Ishikawa (cell line): Measurements from ENCODE around the gene HS6ST1.

Experiments
- NFIC ChIP-seq: IDR thresholded peaks from 2 replicates; pipeline ENCODE4 v1.6.1; 2012
- TAF1 ChIP-seq: IDR thresholded peaks from 2 replicates; pipeline ENCODE4 v1.6.1; 2012; ENCODE audit warnings: low read depth, mild to moderate bottlenecking

GRCh38 chr2:128354726-128355470 lies 36.2 kb upstream of the HS6ST1 start:
- TF ChIP-seq TAF1 = no peak
- no peak for TF ChIP-seq NFIC
